GM19452 (cell line): ENCODE measurements around the gene ABCF2.

ENCODE experiments used
- ATAC-seq: cut with Tn5 transposase; IDR thresholded peaks from one replicate; pipeline ENCODE4 v1.9.1; 2021; ENCODE audit not compliant: unreplicated experiment

Gene ABCF2

DNA sequence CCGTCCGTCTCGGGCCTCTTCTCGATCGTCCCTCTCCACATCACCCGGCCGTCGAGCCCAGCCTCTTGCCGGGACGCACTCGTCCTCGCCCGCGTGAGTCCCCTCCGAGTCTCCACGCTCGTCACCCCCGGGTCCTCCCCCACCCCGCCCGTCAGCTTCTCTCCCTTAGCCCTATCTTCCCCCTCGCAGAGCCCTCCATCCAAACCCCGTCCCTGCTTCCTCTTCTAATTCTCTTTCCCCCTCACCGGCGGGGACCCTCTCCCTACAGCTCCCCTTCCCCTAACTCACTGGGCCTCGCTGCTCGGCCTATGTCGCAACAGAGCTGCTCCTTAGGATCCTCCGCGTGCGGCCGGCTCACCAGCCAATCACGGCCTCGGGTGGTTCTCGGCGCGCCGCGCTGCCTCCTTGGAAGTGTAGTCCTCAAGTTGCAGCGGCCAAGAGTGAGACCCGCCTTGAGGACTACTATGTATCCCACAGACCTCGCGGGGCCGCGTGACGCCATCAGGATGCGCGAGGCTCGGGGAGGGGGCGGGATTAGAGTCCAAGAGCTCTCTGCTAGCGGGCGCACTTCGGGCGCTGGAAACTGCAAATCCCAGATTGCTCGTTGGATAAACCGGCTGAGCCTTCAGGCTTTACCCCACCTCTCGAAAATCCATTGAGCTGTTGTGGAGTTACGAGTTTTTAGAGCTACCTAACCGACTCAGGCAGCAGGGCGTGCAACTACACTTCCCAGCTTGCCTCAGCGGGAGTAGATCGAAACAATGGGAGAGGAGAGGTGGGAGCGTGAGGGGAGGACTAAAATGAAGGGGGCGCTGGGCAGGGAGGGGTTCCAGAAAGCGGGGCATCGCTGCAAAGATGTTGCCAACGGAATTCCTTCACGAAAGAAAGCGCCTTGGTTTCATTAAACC, at the start of gene ABCF2:
ABCF2 (minus strand) TSS at position 331 of the 908 bp plus-strand sequence. CDS start 747 bp downstream, outside the sequence.
- peak; percentile 99 for ATAC-seq

DNA sequence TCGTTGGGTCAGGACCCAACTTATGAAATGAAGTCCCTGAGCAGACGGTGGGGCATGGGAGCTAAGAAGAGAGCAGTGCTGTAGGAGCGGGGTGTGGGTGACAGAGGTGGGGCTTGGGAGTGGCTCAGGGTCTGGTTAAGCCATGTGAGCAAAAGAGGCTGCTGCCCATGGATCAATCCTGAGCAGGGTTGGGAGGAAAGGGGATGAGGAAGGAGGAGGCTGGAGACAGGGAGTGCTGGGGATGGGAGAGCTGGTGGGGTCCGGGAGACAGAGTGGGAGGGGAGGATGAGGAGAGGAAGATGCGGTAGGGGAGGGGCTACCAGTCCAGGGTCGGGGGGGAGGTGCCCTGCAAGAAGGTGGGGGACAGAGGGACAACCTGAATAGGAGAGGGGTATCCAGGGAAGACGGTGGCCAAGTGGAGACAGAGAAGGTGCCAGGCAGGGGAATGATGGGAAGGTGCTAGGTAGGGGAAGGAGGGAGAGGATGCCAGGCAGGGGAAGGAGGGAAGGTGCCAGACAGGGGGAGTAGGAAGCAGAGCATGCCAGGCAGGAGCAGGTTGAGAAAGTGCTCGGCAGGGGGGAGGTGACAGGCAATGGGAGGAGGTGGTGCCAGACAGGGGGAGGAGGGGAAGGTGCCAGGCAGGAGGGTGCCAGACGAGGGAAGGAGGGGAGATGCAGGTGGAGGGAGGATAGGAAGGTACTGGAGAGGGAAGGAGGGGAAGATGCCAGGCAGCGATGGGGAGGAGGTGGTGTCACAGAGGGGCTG, 49.0 kb upstream of the ABCF2 start:
- no peak for ATAC-seq

DNA sequence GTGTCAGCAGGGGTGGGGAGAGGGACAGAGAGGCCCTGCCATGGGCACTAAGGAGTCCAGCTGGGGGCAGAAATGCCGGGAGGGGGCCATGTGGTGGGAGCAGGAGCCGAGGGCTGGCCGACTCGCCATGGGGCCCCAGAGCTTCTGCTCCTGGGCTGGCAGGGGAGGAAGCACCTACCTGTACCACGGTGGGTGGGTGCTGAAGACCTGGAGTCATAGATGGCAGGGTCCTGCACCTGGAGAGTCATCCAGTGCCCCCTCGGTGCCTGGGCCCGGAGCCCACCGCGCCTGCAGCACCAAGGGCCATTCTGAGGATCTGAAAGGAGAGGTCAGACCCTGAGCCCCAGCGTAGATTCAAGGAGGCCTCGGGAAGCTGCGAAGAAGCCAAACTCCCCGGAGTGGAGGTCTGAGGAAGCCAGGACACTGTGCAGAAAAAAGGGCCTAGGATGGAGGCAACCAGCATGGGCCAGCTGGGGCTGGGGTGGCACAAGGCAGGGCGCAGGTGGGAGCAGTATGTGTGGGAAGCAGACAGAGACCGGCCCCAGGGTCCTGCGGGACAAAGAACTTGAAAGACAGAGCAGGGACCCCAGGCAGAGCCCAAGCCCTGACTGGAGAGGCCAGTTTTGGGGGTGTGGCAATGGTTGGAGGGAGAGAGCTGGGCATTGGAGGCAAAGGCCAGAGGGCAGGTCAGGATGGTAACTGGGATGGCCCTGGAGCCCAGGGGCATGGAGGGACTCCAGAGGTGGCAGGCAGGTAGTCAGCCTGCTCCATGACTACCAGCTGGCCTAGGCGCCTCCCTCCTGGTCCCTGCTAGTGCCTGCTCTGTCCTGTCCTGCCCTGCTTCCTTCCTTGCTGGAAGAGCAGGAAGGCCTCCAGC, 48.2 kb upstream of the ABCF2 start:
- ATAC-seq: no peak

DNA sequence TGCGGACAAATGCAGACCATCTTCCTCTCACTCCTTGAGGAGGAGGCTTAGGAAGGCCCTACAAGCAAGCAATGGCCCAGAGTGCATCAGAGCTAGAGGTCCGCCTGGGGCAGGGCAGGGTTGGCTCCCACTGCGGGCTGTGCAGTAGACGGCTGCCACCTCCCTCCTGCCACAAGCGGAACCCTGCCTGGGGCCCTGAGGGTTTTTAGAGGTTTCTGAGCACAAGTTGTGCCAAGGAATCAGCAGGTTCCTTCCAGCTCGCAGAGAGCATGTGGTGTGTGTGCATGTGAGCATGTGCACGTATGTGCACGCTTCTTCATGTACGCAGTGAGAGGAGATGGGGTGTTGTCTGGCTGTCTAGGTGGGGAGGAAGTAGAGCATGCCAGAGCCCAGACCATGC, 47.4 kb upstream of the ABCF2 start:
- ATAC-seq: no peak

DNA sequence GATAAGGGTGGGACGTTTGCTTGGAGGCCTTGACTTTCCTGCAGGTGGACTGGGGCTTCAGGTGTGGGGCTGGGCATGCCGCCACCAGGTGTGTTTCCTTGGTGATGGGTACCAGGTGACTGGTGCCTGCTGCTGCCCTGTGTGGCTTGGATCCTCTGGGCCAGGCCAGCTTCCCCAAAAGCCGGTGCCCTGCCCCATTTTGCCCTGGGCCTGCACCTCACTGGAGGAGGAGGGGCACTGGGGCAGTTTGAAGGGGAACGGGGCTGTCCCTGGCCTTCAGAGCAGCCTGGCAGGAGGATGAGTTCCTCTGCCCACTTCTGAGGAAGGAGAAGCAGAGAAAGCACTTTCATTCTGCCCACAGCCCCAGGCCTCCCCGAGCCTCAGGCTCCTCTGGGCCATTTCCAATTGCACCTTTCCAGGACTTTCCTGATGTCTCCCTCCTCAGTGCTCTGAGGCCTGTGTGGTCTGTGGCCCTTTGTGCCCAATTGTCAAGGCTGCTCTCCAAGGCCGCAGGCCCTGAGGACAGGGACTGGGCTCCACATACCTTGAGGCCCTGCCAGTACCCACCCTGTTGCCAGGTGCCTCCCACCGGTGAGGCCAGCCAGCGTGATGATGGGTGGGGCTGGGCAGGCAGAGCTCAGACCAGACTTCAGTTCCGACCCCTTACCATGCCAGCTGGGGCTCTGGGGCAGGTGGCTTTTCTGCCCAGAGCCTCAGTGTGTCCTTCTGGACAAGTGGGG, 46.8 kb upstream of the ABCF2 start:
- no peak for ATAC-seq

DNA sequence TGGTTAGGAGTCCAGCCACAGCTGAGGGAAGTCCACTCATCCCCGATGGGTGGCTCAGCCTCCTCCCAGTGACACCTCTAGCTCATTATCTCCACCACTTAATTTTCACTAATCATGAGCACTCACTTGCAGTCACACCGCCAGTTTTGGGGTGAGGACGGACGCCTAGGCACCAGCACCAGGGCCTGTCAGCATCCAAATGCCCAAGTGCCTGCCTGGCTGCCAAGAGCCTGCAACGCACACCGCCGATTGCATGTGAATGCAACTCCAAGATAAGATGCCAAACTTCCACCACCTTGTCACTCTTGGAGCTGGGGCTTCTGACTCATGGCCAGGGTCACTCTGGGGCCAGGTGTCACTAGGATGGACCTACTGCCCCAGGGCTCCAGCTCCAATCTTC, 45.9 kb upstream of the ABCF2 start:
- ATAC-seq: no peak

DNA sequence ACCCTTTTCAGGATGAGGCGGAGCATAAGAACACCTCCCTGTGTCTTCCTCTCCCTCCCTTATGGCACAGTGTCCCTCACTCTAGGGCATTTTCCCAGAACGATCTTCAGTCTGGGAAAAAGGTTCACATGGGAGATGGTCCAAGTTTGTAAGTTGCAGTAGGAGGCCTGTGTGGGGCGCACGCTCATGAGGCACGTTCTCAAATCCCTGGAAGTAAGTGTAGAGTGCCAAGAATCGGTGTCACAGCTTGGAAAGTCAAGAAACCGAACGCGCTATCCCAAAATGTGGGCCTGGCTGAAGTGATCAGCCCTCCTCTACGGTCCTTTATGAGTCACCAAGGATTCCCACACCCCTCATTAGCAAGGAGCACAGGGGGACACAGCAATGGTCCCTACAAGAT, 45.4 kb upstream of the ABCF2 start:
- ATAC-seq: no peak

DNA sequence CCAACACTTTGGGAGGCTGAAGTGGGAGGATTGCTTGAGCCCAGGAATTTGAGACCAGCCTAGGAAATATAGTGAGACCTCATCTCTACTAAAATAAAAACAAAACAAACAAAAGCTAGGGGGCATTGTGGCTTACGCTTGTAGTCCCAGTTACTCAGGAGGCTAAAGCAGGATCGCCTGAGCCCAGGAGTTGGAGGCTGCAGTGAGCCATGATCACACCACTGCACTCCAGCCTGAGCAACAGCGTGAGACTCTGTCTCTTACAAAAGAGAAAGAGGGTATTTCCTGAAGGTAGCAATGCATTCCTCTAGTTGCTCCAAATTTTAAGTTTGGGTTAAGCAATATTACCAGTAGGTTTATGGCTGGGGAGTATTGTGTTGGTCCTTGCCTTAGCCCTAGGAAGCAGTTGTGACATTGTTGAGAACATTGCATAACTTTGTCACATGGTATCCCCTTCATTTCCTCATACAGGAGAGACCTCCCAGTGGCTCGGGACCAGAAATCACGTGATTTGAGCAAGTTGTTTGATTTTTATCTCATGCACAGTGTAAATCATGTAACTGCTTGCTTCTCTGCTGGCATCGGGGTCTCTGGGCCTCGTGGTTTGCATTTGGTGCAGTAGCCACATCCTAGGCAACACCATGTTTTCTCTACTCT, 44.8 kb upstream of the ABCF2 start:
- no peak for ATAC-seq

DNA sequence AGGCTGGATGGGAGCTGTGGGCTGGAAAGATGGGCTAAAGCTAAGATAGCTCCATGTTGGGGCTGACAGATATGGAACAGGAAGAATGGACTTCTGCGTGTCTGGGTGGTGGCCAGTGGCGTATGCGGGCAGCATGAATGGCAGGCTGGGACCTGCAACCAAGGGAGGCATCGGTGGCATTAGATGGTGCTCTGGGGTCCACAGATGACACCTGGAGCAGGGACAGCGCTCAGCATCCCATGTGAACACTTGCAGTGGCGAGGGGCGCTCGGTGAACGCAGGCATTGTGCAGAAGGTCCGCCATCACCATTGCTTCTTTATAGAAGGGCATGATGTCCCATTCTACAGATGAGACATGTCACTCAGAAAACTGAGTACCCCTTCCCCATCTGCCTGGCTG, 42.5 kb upstream of the ABCF2 start:
- ATAC-seq: no peak

DNA sequence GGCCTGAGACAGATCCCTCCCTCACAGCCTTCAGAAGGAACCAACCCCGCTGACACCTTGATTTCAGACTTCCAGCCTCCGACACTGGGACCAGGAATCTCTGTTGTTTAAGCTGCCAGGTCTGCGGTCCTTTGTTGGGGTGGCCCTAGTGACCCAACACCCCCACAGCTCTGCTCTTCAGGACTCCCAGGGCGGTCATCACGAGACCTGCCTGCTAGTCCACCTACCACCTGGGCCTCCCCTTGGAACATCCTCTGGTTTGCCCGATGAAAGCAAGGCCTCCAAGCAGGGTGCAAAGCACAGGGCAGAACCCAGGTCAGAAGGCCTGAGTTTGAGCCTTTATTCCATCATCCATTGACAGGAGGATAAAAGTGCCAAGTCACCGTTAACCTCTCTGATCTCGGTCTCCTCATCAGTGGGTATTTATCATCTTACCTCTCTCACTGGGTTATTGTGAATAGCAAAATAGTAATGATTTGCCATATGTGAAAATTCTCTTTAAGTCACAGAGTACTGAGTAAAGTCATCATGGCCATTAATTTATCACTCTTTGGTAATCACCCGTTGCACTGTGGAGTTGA, 38.4 kb upstream of the ABCF2 start:
- no peak for ATAC-seq

DNA sequence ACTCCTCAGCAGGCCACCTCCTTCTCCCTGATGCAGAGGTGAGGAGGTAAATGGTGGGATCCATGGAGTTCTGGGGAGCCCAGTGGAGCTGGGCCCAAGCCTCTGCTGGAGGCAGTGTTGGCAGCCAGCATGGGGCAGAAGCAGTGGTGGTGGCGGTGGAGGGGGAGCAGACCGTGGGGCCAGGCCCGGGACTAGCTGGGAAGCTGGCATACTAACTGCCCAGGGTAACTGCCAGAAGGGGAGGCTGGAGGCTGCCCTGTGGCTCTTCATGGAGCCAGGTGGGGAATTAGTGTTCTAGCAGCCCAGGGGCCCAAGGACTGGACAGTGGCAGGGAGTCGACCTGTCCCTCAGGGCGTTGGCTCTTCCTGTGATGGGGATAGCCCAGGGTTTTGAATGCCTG, 37.6 kb upstream of the ABCF2 start:
- no peak for ATAC-seq

DNA sequence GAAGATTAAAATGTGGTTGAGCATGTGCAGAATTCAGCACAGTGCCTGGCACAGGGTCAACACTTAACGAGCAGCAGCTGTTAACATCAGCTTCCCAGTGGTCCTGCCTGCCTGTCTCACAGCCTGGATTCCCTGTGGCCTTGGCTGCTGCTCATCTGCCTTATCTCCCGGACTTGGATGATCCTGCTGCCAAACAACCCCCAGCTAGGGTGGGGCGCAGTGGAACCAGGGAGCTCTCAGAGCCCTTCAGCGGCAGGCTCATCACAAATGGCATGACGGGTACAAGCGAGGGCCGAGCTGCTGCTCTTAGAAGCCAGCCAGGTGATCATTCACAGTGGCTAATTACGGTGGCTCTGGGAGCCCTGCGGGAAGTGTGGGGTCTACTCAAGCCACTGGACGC, 34.5 kb upstream of the ABCF2 start:
- no peak for ATAC-seq

DNA sequence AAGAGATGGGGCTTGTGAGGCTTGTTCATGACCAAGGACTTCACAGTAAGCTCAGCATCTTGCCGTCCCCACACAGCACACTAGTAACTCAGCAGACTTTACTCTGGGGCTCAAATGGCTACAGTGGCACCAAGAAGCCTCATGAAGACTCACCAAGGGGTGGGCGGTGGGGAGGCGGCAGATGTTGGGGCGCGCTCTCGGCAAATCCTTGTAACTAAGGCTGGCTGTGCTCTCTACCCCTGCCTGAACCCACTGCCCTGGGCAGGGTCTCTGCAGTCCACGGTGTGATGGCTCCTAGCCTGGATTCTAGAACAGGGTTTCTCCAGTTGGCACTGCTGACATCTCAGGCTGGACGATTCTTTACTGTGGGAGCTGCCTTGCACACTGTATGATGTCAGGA, 33.9 kb upstream of the ABCF2 start:
- ATAC-seq: no peak

DNA sequence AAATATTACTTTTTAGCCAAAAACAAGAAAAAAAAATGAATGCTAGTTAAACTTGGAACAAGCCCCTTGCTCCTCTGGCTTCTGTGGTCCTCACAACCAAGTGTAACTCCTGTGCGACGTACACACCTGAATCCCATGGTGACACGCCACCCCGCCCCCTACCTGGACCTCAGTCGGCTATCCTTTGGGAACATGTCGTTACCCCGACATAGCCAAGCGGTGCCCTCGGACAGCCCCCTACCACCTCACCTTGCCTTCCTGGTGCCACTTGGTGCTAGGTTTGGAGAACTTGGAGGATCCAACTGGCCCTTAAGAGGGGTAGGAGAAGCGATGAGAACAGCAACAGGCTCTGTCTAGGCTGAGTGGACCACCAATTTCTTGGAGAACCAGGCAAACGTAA, 33.5 kb upstream of the ABCF2 start:
- ATAC-seq: no peak

DNA sequence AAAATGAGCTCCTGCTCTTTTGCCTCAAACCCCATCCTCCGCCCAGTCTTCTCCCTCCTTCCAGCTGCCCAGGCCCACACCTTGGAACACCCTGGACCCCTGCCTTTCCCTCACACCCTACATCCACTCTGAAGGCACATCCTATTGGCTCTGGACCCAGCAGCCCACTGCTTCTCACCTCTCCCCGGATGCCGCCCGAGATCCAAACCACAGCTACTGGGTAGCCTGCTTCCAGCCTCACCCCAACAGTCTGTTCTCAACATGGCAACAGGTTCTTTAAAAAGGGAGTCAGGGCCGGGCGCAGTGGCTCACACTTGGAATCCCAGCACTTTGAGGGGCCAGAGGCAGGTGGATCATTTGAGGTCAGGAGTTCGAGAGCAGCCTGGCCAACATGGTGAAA, 31.0 kb upstream of the ABCF2 start:
- no peak for ATAC-seq

DNA sequence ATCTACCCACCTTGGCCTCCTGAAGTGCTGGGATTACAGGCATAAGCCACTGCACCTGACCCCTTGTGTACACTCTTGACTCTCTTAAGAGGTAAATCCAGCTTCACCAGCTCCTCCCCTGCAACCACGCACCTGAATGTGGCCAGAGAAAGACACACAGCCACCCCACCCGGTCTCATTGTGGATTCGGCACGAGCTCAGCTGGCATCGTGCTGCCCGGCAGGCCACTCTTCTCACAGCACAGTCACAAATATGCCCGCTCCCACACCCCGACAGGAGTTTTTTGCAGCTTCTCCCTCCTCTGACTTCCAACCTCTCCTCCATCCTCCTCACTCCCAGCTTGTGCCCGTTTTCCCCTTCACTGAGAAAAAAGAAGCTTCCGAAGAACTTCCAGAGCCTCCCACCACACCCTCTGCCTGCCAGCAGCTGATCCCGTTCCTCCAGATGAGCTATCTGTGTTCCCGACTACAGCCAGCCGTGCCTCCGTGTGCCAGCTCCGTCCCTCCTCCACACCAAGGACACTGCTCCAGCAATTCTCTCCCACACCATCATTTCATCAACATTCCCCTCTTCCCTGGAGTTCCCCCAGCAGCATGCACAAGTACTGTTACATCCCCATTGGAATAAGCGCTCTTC, 29.5 kb upstream of the ABCF2 start:
- no peak for ATAC-seq

DNA sequence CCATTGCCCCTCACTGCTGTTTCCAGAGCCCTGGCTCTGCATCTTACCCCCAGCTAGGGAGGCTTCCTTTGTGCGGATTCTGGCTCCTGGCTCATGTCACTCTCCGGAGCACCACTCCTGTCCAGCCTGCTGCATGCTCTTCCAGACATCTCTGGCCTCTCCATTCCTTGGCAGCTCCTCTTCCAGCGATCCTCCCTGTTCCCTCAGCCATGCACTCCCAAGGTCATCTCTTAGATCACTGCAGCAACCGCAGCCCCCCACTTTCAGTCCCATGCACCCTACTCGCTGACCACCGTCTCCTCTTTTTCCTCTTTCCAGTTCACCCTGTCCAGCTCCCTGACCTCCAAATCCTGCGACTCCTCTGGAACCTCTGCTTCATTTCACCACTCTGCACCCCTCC, 28.4 kb upstream of the ABCF2 start:
- no peak for ATAC-seq

DNA sequence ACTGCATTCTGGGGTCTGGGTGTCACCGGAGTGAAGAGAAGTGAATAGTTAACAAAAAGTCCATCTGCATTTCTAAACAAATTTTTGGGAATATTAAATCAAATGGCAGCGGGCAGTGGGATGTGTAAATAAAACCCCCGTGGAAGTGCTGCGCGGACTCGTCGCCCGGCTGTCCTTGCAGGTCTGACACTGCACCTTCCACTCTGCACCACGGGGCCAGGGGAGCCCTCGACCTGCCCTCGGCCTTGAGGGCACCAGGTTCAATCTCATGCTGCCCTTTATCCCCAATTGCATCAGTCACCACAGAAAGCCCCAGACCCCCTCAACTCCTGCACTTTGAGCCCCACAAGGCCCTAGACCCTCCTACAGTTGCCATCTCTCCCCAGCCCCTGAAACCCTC, 27.8 kb upstream of the ABCF2 start:
- no peak for ATAC-seq

DNA sequence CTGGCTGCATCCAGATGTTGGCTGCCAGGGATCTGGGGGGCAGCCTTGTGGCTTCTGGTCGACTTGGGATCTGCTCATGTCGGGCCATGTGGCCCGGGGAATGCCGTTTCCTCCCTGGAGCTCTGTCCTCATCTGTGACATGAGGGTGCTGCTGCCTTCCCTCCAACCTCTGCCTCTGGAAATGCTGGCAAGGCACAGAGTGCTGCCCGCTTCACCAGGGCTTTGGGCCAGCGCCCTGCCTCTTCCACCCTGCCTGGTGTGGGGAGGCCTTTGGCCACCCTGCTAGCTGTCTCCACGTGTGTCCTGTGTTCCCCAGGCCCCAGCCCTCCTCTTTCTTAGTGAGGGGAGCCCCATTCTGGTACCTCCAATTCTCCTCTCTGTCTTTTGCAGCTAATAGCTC, 27.3 kb upstream of the ABCF2 start:
- ATAC-seq: no peak
